MM.1S (cell line): ENCODE measurements around the gene RAB35.

ENCODE experiments used
- DNase-seq: peaks from one replicate; pipeline ENCODE4 v3.0.0-alpha.2; 2015
- H2AFZ ChIP-seq: fragments of 300-600 bp; sonication (generic); 2 replicates; pipeline ENCODE4 v1.6.0; 2016; ENCODE audit warnings: antibody characterized with exemption, low read length
- H3F3A ChIP-seq: fragments of 300-600 bp; sonication (generic); 2 replicates; pipeline ENCODE4 v1.6.1; 2016; ENCODE audit warnings: mild to moderate bottlenecking, antibody characterized with exemption, low read length, moderate library complexity, mixed read lengths; ENCODE audit not compliant: insufficient read depth
- H3K27ac ChIP-seq: fragments of 300-600 bp; sonication (generic); 2 replicates; pipeline ENCODE4 v1.5.1; 2016; ENCODE audit warnings: mild to moderate bottlenecking, low read length
- H3K27me3 ChIP-seq: fragments of 300-600 bp; sonication (generic); replicated peaks from 2 replicates; pipeline ENCODE4 v1.6.0; 2016; ENCODE audit warnings: low read length; ENCODE audit not compliant: insufficient read depth
- H3K36me3 ChIP-seq: fragments of 300-600 bp; sonication (generic); replicated peaks from 2 replicates; pipeline ENCODE4 v1.6.1; 2016; ENCODE audit warnings: mild to moderate bottlenecking, low read length, mixed read lengths; ENCODE audit not compliant: insufficient read depth
- H3K4me1 ChIP-seq: fragments of 300-600 bp; sonication (generic); 2 replicates; pipeline ENCODE4 v1.6.1; 2016; ENCODE audit warnings: low read length, mixed read lengths
- H3K4me2 ChIP-seq: fragments of 300-600 bp; sonication (generic); 2 replicates; pipeline ENCODE4 v1.6.0; 2016; ENCODE audit warnings: low read depth, low read length
- H3K4me3 ChIP-seq: fragments of 300-600 bp; sonication (generic); 2 replicates; pipeline ENCODE4 v1.5.1; 2016; ENCODE audit warnings: low read length, mixed read lengths
- H3K79me2 ChIP-seq: fragments of 300-600 bp; sonication (generic); 2 replicates; pipeline ENCODE4 v1.6.1; 2016; ENCODE audit warnings: mixed run types, low read length, mixed read lengths
- H3K9ac ChIP-seq: fragments of 300-600 bp; sonication (generic); 2 replicates; pipeline ENCODE4 v1.6.1; 2016; ENCODE audit warnings: low read length, mixed read lengths
- H3K9me2 ChIP-seq: fragments of 300-600 bp; sonication (generic); replicated peaks from 2 replicates; pipeline ENCODE4 v1.6.1; 2016; ENCODE audit warnings: mild to moderate bottlenecking, low read length, mixed read lengths; ENCODE audit not compliant: insufficient read depth
- H3K9me3 ChIP-seq: fragments of 300-600 bp; sonication (generic); replicated peaks from 2 replicates; pipeline ENCODE4 v1.6.1; 2016; ENCODE audit warnings: mild to moderate bottlenecking, low read length, mixed read lengths; ENCODE audit not compliant: insufficient read depth
- H4K20me1 ChIP-seq: fragments of 300-600 bp; sonication (generic); 2 replicates; pipeline ENCODE4 v1.6.1; 2016; ENCODE audit warnings: mild to moderate bottlenecking, low read length, moderate library complexity, mixed read lengths; ENCODE audit not compliant: insufficient read depth
- CTCF ChIP-seq: fragments of 300-600 bp; sonication (generic); IDR thresholded peaks from 2 replicates; pipeline ENCODE4 v1.5.1; 2016; ENCODE audit warnings: antibody characterized with exemption, low read length, mixed read lengths
- EZH2 ChIP-seq: fragments of 300-600 bp; sonication (generic); optimal IDR thresholded peaks from 2 replicates; pipeline ENCODE3; 2017; ENCODE audit warnings: low read depth, mild to moderate bottlenecking, antibody characterized with exemption, low read length, mixed read lengths
- EZH2phosphoT487 ChIP-seq: fragments of 300-600 bp; sonication (generic); IDR thresholded peaks from 2 replicates; pipeline ENCODE4 v1.6.1; 2018; ENCODE audit warnings: antibody characterized with exemption, low read length

RAB35 gene

DNA sequence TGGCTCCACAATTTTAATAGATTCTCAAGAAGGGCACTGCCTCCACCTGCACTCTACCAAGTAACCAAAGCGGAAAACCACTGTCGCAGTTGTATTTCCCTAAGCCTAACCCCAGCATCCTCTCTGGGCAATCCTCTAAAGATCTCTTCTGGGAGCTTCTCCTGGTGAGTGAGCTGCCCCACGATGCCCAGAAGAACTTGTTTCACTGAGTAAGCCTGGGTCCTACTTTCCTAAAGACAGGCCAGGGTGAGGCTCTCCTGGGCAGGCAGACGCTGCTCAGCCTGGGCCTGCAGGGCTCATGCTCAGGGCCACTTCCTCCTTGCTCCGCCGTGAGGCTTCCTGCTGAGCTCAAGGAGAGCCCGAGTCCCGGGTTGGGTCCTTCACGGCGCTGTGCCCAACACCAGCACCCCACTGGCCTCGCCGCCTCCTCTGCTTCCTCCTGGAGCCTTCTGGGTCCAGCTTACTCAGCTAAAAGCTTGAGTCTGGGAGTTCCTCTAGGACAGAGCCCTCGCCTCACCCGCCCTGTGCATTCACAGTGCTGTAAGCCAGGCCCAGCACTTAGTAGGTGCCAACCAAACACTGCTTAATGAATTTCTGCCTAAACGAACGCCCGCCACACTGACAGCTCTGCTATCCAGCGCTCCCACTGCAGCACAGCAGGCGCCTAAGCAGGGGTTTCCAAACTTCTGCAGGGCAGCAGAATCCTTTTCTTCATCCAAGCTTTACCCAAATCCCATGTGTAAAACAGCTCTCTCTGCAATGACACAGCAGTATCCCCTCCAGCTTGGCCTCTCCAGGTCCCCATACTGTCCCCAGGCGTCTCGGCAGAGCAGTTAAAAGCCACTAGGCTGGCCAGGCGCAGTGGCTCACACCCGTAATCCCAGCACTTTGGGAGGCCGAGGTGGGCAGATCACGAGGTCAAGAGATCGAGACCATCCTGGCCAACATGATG is 5.7 kb downstream of the RAB35 start:
- H3K36me3 ChIP-seq: no peaks in the 10 kb centered on the region
- no peak overlapping the region for H3K4me2 ChIP-seq
- no peak overlapping the region for H3K27ac ChIP-seq
- no peaks in the 10 kb centered on the region for H3K9me2 ChIP-seq
- peaks cover 8% of the 10 kb centered on the region; the same call in 1 of the 2 replicates for H3K4me1 ChIP-seq
- peaks cover 94% of the 10 kb centered on the region for H3K79me2 ChIP-seq
- TF ChIP-seq EZH2: no peak
- no peak for TF ChIP-seq CTCF
- no peak for TF ChIP-seq EZH2phosphoT487
- no peak for DNase-seq
- H4K20me1 ChIP-seq: no peaks in the 10 kb centered on the region
- H3K9me3 ChIP-seq: no peaks in the 10 kb centered on the region
- no peaks in the 10 kb centered on the region for H3K27me3 ChIP-seq
- H2AFZ ChIP-seq: no peak overlapping the region
- no peak overlapping the region for H3K4me3 ChIP-seq
- H3F3A ChIP-seq: no peaks in the 10 kb centered on the region
- H3K9ac ChIP-seq: no peak overlapping the region

DNA sequence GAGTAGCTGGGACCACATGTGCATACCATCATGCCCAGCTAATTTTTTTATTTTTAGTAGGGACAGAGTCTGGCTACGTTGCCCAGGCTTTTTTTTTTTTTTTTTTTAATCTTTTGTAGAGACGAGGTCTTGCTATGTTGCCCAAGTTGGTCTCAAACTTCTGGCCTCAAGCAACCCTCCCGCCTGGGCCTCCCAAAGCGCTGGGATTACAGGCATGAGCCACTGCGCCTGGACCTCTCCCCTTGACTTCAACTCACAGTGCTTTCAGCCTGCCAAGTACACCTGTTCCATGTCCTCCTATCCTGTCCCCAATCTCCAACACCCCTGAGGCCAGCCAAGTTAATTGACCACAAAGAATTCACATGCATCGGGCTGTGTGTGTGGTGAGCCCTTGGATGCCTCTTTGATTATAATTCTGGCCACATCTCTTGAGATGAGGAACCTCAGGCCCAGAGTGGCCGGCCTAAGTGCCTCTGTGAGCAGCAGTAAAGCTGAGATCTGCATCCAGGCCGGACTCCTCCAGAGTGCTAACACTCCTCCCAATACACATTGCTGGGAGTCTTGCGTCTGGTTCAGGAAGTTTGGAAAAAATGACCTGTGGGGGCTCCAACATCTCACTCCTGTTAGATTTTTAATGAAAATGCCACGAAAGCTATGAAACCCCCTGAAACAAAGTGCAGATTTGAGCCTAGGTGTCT is 6.8 kb downstream of the RAB35 start:
- H2AFZ ChIP-seq: no peak overlapping the region
- no peaks in the 10 kb centered on the region for H3K27me3 ChIP-seq
- H3F3A ChIP-seq: no peaks in the 10 kb centered on the region
- H3K36me3 ChIP-seq: no peaks in the 10 kb centered on the region
- H3K4me1 ChIP-seq: no peaks in the 10 kb centered on the region
- no peaks in the 10 kb centered on the region for H4K20me1 ChIP-seq
- H3K9ac ChIP-seq: no peak overlapping the region
- H3K27ac ChIP-seq: no peak overlapping the region
- H3K4me3 ChIP-seq: no peak overlapping the region
- H3K4me2 ChIP-seq: no peak overlapping the region
- no peak for DNase-seq
- no peaks in the 10 kb centered on the region for H3K9me2 ChIP-seq
- H3K79me2 ChIP-seq: peaks cover 91% of the 10 kb centered on the region
- no peak for TF ChIP-seq EZH2
- no peak for TF ChIP-seq EZH2phosphoT487
- TF ChIP-seq CTCF: no peak
- no peaks in the 10 kb centered on the region for H3K9me3 ChIP-seq

DNA sequence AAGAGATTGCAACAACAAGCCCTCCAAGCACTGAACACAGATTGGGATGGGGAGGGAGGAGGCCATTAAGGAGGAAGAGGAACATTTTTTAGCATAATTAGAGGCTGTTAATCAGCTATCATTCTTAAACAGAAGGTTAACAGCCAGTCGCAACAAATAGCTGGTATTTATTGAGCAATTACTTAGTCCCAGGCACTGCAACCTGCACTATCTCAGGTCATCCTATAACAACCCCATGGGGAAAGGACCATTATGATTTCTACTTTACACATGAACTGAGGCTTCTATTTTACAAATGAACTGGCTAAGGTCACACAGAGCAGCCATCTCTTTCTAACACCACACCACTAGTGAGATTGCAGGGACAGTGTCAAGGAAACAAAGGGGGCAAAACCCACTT is 10.4 kb downstream of the RAB35 start:
- H4K20me1 ChIP-seq: no peaks in the 10 kb centered on the region
- no peak overlapping the region for H3K9ac ChIP-seq
- no peak overlapping the region for H3K27ac ChIP-seq
- no peaks in the 10 kb centered on the region for H3K27me3 ChIP-seq
- H2AFZ ChIP-seq: no peak overlapping the region
- peaks cover 8% of the 10 kb centered on the region; the same call in 1 of the 2 replicates for H3K4me1 ChIP-seq
- no peak overlapping the region for H3K4me2 ChIP-seq
- TF ChIP-seq EZH2: no peak
- no peak for TF ChIP-seq EZH2phosphoT487
- TF ChIP-seq CTCF: no peak
- peaks cover 5% of the 10 kb centered on the region; the same call in 1 of the 2 replicates for H3F3A ChIP-seq
- H3K4me3 ChIP-seq: no peak overlapping the region
- H3K9me2 ChIP-seq: no peaks in the 10 kb centered on the region
- no peaks in the 10 kb centered on the region for H3K9me3 ChIP-seq
- peaks cover 81% of the 10 kb centered on the region for H3K79me2 ChIP-seq
- DNase-seq: no peak
- H3K36me3 ChIP-seq: no peaks in the 10 kb centered on the region
